Rectal smooth muscle tissue (tissue), 1 donor: ENCODE data around the gene TMEM79.
A peak's percentile ranks its signal among the peaks of the same experiment; 100 is the strongest.

ENCODE experiments used
- H3K27ac ChIP-seq: one replicate; pipeline ENCODE4 v1.7.0; 2013; ENCODE audit warnings: low read depth, low read length, inconsistent platforms
- H3K27me3 ChIP-seq: one replicate; pipeline ENCODE4 v1.7.0; 2013; ENCODE audit warnings: low read length; ENCODE audit not compliant: control insufficient read depth, insufficient read depth
- H3K36me3 ChIP-seq: one replicate; pipeline ENCODE4 v1.7.0; 2013; ENCODE audit warnings: low read length; ENCODE audit not compliant: control insufficient read depth, insufficient read depth
- H3K4me1 ChIP-seq: one replicate; pipeline ENCODE4 v1.7.0; 2013; ENCODE audit warnings: low read length; ENCODE audit not compliant: control insufficient read depth, insufficient read depth
- H3K4me3 ChIP-seq: one replicate; pipeline ENCODE4 v1.7.0; 2013; ENCODE audit warnings: low read length
- H3K9ac ChIP-seq: one replicate; pipeline ENCODE4 v1.7.0; 2013; ENCODE audit warnings: low read length

Gene TMEM79

GRCh38 chr1:156284112-156284511 is at the start of gene TMEM79:
Gene TMEM79, plus strand, starts transcription at chr1:156284325. Its CDS starts 902 bp downstream, at chr1:156285227.
- no peaks in the 10 kb centered on the region for H3K36me3 ChIP-seq
- H3K4me3 ChIP-seq = peak within 1 kb of the TSS; percentile 97
- H3K27ac ChIP-seq = peak within 1 kb of the TSS; percentile 77
- H3K9ac ChIP-seq = peak within 1 kb of the TSS; percentile 61
- peaks cover 16% of the 10 kb centered on the region for H3K4me1 ChIP-seq
- no peaks in the 10 kb centered on the region for H3K27me3 ChIP-seq

GRCh38 chr1:156236164-156236563 is 48.0 kb upstream of the TMEM79 start:
- Histone ChIP-seq H3K27ac (no peak overlapping the region), H3K9ac (no peak overlapping the region), H3K4me3 (no peak overlapping the region), H3K4me1 (no peaks in the 10 kb centered on the region), H3K27me3 (no peaks in the 10 kb centered on the region), H3K36me3 (peaks cover 20% of the 10 kb centered on the region)

- H3K4me1 ChIP-seq = no peaks in the 10 kb centered on the region
- no peak overlapping the region for H3K4me3 ChIP-seq
- H3K9ac ChIP-seq = no peak overlapping the region
- H3K27ac ChIP-seq = no peak overlapping the region
- H3K27me3 ChIP-seq = no peaks in the 10 kb centered on the region
- peaks cover 20% of the 10 kb centered on the region for H3K36me3 ChIP-seq
Measured at GRCh38 chr1:156238248-156238647, 45.9 kb upstream of the TMEM79 start.

GRCh38 chr1:156241311-156241811 is 42.8 kb upstream of the TMEM79 start:
- Histone ChIP-seq H3K4me1 (no peaks in the 10 kb centered on the region), H3K27ac (no peak overlapping the region), H3K9ac (no peak overlapping the region), H3K4me3 (no peak overlapping the region), H3K27me3 (peaks cover 17% of the 10 kb centered on the region), H3K36me3 (peaks cover 8% of the 10 kb centered on the region)

- no peaks in the 10 kb centered on the region for H3K4me1 ChIP-seq
- no peak within 1 kb of the TSS for H3K4me3 ChIP-seq
- no peak within 1 kb of the TSS for H3K9ac ChIP-seq
- no peak within 1 kb of the TSS for H3K27ac ChIP-seq
- peaks cover 21% of the 10 kb centered on the region for H3K27me3 ChIP-seq
- peaks cover 5% of the 10 kb centered on the region for H3K36me3 ChIP-seq
Measured at GRCh38 chr1:156241926-156242325, 42.2 kb upstream of the TMEM79 start, which contains the start of gene BGLAP. Gene BGLAP, plus strand, starts transcription at chr1:156242184. Its CDS starts 48 bp downstream, at chr1:156242232.

- Histone ChIP-seq H3K4me3 (no peak overlapping the region), H3K27me3 (peaks cover 21% of the 10 kb centered on the region), H3K27ac (no peak overlapping the region), H3K36me3 (peaks cover 5% of the 10 kb centered on the region), H3K4me1 (peaks cover 3% of the 10 kb centered on the region), H3K9ac (no peak overlapping the region)
Measured at GRCh38 chr1:156242738-156243137, 41.4 kb upstream of the TMEM79 start.

GRCh38 chr1:156244126-156244525 is 40.0 kb upstream of the TMEM79 start:
- peaks cover 5% of the 10 kb centered on the region for H3K36me3 ChIP-seq
- no peak overlapping the region for H3K4me3 ChIP-seq
- no peak overlapping the region for H3K27ac ChIP-seq
- H3K9ac ChIP-seq = no peak overlapping the region
- H3K4me1 ChIP-seq = peaks cover 3% of the 10 kb centered on the region
- peaks cover 21% of the 10 kb centered on the region for H3K27me3 ChIP-seq

- no peak overlapping the region for H3K27ac ChIP-seq
- H3K27me3 ChIP-seq = peaks cover 21% of the 10 kb centered on the region
- H3K36me3 ChIP-seq = peaks cover 4% of the 10 kb centered on the region
- H3K4me1 ChIP-seq = peaks cover 3% of the 10 kb centered on the region
- H3K4me3 ChIP-seq = no peak overlapping the region
- H3K9ac ChIP-seq = no peak overlapping the region
Measured at GRCh38 chr1:156244712-156245111, 39.4 kb upstream of the TMEM79 start.

- H3K4me1 ChIP-seq = peaks cover 3% of the 10 kb centered on the region
- peaks cover 21% of the 10 kb centered on the region for H3K27me3 ChIP-seq
- peaks cover 11% of the 10 kb centered on the region for H3K36me3 ChIP-seq
- H3K27ac ChIP-seq = no peak overlapping the region
- H3K9ac ChIP-seq = no peak overlapping the region
- peak overlapping the region; percentile 48 for H3K4me3 ChIP-seq
Measured at GRCh38 chr1:156245451-156246232, 38.5 kb upstream of the TMEM79 start.

GRCh38 chr1:156246241-156246780 is 37.8 kb upstream of the TMEM79 start:
- Histone ChIP-seq H3K27me3 (peaks cover 21% of the 10 kb centered on the region), H3K4me1 (peaks cover 3% of the 10 kb centered on the region), H3K27ac (no peak overlapping the region), H3K9ac (no peak overlapping the region), H3K4me3 (peak overlapping the region; percentile 48), H3K36me3 (peaks cover 17% of the 10 kb centered on the region)

- peaks cover 3% of the 10 kb centered on the region for H3K4me1 ChIP-seq
- peaks cover 22% of the 10 kb centered on the region for H3K36me3 ChIP-seq
- no peak overlapping the region for H3K9ac ChIP-seq
- H3K27me3 ChIP-seq = peaks cover 21% of the 10 kb centered on the region
- H3K27ac ChIP-seq = no peak overlapping the region
- no peak overlapping the region for H3K4me3 ChIP-seq
Measured at GRCh38 chr1:156246781-156247459, 37.2 kb upstream of the TMEM79 start.
